HAP-1 (cell line): ENCODE data around the gene ZC3H6.

Experiments used
- DNase-seq, 2 experiments: peaks; one replicate each; pipeline ENCODE4 v3.0.0-alpha.2; 2016 to 2020; ENCODE audit warnings: low spot score in 2 of 2
- H3K27me3 ChIP-seq: fragments of 250-450 bp; sonication (Bioruptor Pico); 2 replicates; pipeline ENCODE4 v1.5.1; 2020; ENCODE audit warnings: low read depth, mild to moderate bottlenecking, moderate library complexity
- H3K36me3 ChIP-seq: fragments of 250-450 bp; sonication (Bioruptor Pico); replicated peaks from 2 replicates; pipeline ENCODE4 v1.5.1; 2020; ENCODE audit warnings: mild to moderate bottlenecking
- H3K4me1 ChIP-seq: fragments of 250-450 bp; sonication (Bioruptor Pico); 2 replicates; pipeline ENCODE4 v1.5.1; 2020; ENCODE audit warnings: mild to moderate bottlenecking
- H3K4me3 ChIP-seq: fragments of 250-450 bp; sonication (Bioruptor Pico); 2 replicates; pipeline ENCODE4 v1.5.1; 2020; ENCODE audit warnings: mild to moderate bottlenecking, moderate library complexity
- H3K9me3 ChIP-seq: fragments of 250-450 bp; sonication (Bioruptor Pico); 2 replicates; pipeline ENCODE4 v1.5.1; 2020; ENCODE audit warnings: mild to moderate bottlenecking, moderate library complexity
- in situ Hi-C: fragments of 300-500 bp; cut with MboI; formaldehyde crosslinking; loops from 3 replicates; pipeline ENCODE4 v1.14.3; 2020; ENCODE audit warnings: low sequenced_read_pairs, inconsistent platforms, mixed read lengths

The ZC3H6 gene

GRCh38 chr2:112290648-112291047 is 15.3 kb downstream of the ZC3H6 start:
- Histone ChIP-seq H3K4me1 (no peaks in the 10 kb centered on the region), H3K27me3 (no peaks in the 10 kb centered on the region), H3K9me3 (no peaks in the 10 kb centered on the region), H3K36me3 (no peaks in the 10 kb centered on the region), H3K4me3 (no peak overlapping the region)
- DNase-seq, result no peak
- in situ Hi-C loops, result no loop called here

- in situ Hi-C loops, result no loop called here
- no peaks in the 10 kb centered on the region for H3K36me3 ChIP-seq
- no peak for DNase-seq
Observed at GRCh38 chr2:112293636-112294401, 18.4 kb downstream of the ZC3H6 start.

GRCh38 chr2:112295407-112296078 is 20.1 kb downstream of the ZC3H6 start:
- no peak overlapping the region for H3K4me3 ChIP-seq
- DNase-seq, result no peak
- H3K27me3 ChIP-seq, result no peaks in the 10 kb centered on the region
- no peaks in the 10 kb centered on the region for H3K9me3 ChIP-seq
- H3K4me1 ChIP-seq, result no peaks in the 10 kb centered on the region
- no peaks in the 10 kb centered on the region for H3K36me3 ChIP-seq
- in situ Hi-C loops, result no loop called here

More at GRCh38 chr2:112293636-112294401, 18.4 kb downstream of the ZC3H6 start:
- no peaks in the 10 kb centered on the region for H3K4me1 ChIP-seq
- H3K27me3 ChIP-seq, result no peaks in the 10 kb centered on the region
- H3K9me3 ChIP-seq, result no peaks in the 10 kb centered on the region
- no peak overlapping the region for H3K4me3 ChIP-seq

- no peaks in the 10 kb centered on the region for H3K9me3 ChIP-seq
- no peak for DNase-seq
- no peaks in the 10 kb centered on the region for H3K36me3 ChIP-seq
- no peak overlapping the region for H3K4me3 ChIP-seq
- in situ Hi-C loops, result no loop called here
- no peaks in the 10 kb centered on the region for H3K27me3 ChIP-seq
- no peaks in the 10 kb centered on the region for H3K4me1 ChIP-seq
Observed at GRCh38 chr2:112296407-112296806, 21.0 kb downstream of the ZC3H6 start.

GRCh38 chr2:112301171-112301584 is 25.8 kb downstream of the ZC3H6 start:
- H3K9me3 ChIP-seq, result no peaks in the 10 kb centered on the region
- DNase-seq, result no peak
- no peaks in the 10 kb centered on the region for H3K4me1 ChIP-seq
- peaks cover 7% of the 10 kb centered on the region; the same call in 1 of the 2 replicates for H3K36me3 ChIP-seq
- H3K4me3 ChIP-seq, result no peak overlapping the region
- in situ Hi-C loops, result no loop called here
- no peaks in the 10 kb centered on the region for H3K27me3 ChIP-seq

- Histone ChIP-seq H3K27me3 (no peaks in the 10 kb centered on the region), H3K4me1 (no peaks in the 10 kb centered on the region), H3K4me3 (no peak overlapping the region), H3K9me3 (no peaks in the 10 kb centered on the region), H3K36me3 (peaks cover 7% of the 10 kb centered on the region; the same call in 1 of the 2 replicates)
- in situ Hi-C loops, result no loop called here
- DNase-seq, result no peak
Observed at GRCh38 chr2:112301973-112302372, 26.6 kb downstream of the ZC3H6 start.

GRCh38 chr2:112304298-112304941 is 29.0 kb downstream of the ZC3H6 start:
- DNase-seq, result no peak
- H3K36me3 ChIP-seq, result peaks cover 7% of the 10 kb centered on the region; the same call in 1 of the 2 replicates
- no peaks in the 10 kb centered on the region for H3K27me3 ChIP-seq
- no peak overlapping the region for H3K4me3 ChIP-seq
- H3K4me1 ChIP-seq, result no peaks in the 10 kb centered on the region
- H3K9me3 ChIP-seq, result no peaks in the 10 kb centered on the region
- in situ Hi-C loops, result no loop called here

- Histone ChIP-seq H3K27me3 (no peaks in the 10 kb centered on the region), H3K4me1 (no peaks in the 10 kb centered on the region), H3K4me3 (no peak overlapping the region), H3K36me3 (peaks cover 7% of the 10 kb centered on the region; the same call in 1 of the 2 replicates), H3K9me3 (no peaks in the 10 kb centered on the region)
- DNase-seq, result no peak
- in situ Hi-C loops, result no loop called here
Observed at GRCh38 chr2:112305132-112305531, 29.7 kb downstream of the ZC3H6 start.

GRCh38 chr2:112310906-112311305 is 35.5 kb downstream of the ZC3H6 start:
- in situ Hi-C loops, result no loop called here
- no peaks in the 10 kb centered on the region for H3K4me1 ChIP-seq
- no peaks in the 10 kb centered on the region for H3K27me3 ChIP-seq
- H3K9me3 ChIP-seq, result no peaks in the 10 kb centered on the region
- DNase-seq, result no peak
- H3K4me3 ChIP-seq, result no peak overlapping the region
- H3K36me3 ChIP-seq, result no peaks in the 10 kb centered on the region

- H3K4me1 ChIP-seq, result no peaks in the 10 kb centered on the region
- no peaks in the 10 kb centered on the region for H3K36me3 ChIP-seq
- in situ Hi-C loops, result no loop called here
- no peaks in the 10 kb centered on the region for H3K27me3 ChIP-seq
- no peak overlapping the region for H3K4me3 ChIP-seq
- no peaks in the 10 kb centered on the region for H3K9me3 ChIP-seq
- DNase-seq, result no peak
Observed at GRCh38 chr2:112311932-112312331, 36.5 kb downstream of the ZC3H6 start.

GRCh38 chr2:112312821-112313220 is 37.4 kb downstream of the ZC3H6 start:
- H3K4me3 ChIP-seq, result no peak overlapping the region
- H3K36me3 ChIP-seq, result no peaks in the 10 kb centered on the region
- DNase-seq, result no peak
- no peaks in the 10 kb centered on the region for H3K27me3 ChIP-seq
- in situ Hi-C loops, result no loop called here
- no peaks in the 10 kb centered on the region for H3K9me3 ChIP-seq
- peaks cover 4% of the 10 kb centered on the region for H3K4me1 ChIP-seq

GRCh38 chr2:112314856-112315255 is 39.5 kb downstream of the ZC3H6 start:
- H3K27me3 ChIP-seq, result no peaks in the 10 kb centered on the region
- peaks cover 4% of the 10 kb centered on the region for H3K4me1 ChIP-seq
- no peaks in the 10 kb centered on the region for H3K9me3 ChIP-seq
- H3K36me3 ChIP-seq, result no peaks in the 10 kb centered on the region
- in situ Hi-C loops, result no loop called here
- no peak overlapping the region for H3K4me3 ChIP-seq
- no peak for DNase-seq

- no peaks in the 10 kb centered on the region for H3K9me3 ChIP-seq
Observed at GRCh38 chr2:112317303-112318158, 42.1 kb downstream of the ZC3H6 start.

More at GRCh38 chr2:112317303-112318158, 42.1 kb downstream of the ZC3H6 start:
- in situ Hi-C loops, result no loop called here
- H3K4me1 ChIP-seq, result peaks cover 4% of the 10 kb centered on the region
- no peak for DNase-seq
- no peaks in the 10 kb centered on the region for H3K36me3 ChIP-seq
- H3K4me3 ChIP-seq, result no peak overlapping the region
- no peaks in the 10 kb centered on the region for H3K27me3 ChIP-seq
